ENCODE results near the gene UBE2F.

Gene UBE2F

DNA sequence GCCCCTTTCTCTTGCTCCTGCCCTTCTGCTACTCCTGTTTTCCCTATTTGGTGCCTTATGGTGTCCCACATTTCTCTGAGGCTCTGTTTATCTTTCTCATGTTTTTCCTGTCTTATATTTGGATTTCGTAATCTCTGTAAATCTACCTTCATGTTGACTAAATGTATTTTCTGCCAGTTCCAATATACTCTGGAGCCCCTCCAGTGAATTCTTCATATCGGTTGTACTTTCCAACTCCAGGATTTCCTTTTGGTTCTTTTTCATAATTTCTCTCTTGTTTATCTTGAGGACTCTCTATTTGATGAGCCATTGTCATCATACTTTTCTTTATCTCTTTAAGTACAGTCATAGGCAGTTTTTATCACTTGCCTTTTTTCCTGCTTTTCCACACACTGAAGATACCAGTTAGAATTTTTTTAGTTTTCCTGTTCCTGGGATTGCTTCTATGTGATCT lies 113.1 kb downstream of the UBE2F start:
- no peak for DNase-seq (ENCODE audit: low read depth, low spot score)

DNA sequence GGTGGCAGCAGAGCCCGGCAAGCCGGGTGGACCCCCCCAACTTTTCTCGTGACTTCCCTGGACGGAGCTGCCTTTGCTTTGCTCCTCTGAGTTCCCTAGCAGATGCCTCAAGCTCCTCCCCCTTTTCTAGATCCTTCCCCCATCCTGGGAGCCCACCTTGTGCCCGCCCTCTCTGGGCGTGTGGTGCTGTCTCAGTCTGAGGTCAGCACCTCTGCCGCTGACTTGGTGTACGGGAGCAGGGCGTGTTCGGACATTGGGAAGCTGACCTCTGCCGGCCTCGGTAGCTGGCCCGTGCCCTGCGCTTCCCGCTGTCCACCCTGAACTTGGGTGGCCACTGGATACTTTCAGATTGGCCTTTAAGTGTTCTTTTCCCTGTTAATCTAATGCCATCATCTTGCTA lies 113.7 kb downstream of the UBE2F start:
- DNase-seq (ENCODE audit: low read depth, low spot score), result no peak

DNA sequence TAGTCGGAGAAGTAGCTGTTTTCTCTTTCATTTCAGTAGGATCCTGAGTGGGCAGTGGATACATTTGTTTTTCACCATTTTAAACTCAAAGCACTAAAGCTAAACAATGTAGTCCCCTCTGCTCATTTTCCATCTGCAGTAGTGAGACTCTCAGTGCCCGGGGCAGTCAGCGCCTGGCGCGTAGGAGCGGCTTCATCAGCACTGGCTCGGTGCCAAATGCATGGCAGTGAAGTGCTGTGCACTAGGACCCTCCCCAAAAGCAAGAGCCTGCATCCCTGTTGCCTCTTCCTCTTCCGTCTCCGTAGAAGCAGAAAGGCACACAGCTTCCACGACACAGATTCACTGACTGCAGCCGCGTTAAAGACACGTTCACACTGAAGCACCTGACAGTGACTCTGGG lies 114.3 kb downstream of the UBE2F start:
- no peak for DNase-seq (ENCODE audit: low read depth, low spot score)

GRCh38 chr2:238081561-238081960 lies 114.7 kb downstream of the UBE2F start:
- no peak for DNase-seq (ENCODE audit: low read depth, low spot score)

DNA sequence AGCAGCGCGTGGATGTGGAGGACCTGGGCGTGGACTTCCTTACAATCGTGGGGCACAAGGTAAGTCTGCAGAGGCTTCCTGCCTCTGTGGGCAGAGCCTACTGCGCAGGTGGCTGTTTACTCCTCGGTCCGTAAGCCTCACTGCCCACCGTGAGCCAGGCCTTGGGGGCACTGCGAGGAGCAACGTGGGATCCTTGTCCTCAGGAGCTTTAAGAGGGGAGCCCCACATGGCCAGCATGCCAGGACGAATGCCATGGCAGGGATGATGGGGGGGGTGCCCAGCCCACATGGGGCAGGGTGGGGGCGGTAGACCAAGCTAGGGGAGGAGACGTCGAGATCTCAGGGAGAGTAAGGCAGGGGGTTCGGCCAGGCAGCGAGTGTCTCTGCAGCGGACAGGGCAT lies 115.3 kb downstream of the UBE2F start:
- DNase-seq (ENCODE audit: low read depth, low spot score), result no peak

GRCh38 chr2:238082827-238083226 lies 116.0 kb downstream of the UBE2F start:
- no peak for DNase-seq (ENCODE audit: low read depth, low spot score)

DNA sequence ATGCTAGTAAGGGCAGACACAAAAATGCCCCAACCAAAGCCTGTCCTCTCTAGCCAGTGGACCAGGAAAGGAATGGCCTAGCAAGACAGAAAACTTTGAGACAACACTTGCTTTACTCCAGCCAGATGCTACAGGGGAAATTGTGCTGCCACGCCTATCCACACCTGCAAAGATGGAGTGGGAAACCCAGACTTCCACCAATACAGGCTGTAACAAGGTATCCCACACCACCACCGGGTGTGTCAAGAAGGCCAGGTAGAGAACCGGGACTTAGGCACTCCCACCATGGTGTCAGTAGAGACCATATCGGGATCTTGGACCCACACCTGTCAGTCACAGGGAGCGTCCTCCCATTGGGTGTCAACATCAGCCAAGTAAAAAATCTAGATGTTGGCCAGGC lies 117.1 kb downstream of the UBE2F start:
- no peak for DNase-seq (ENCODE audit: low read depth, low spot score)

DNA sequence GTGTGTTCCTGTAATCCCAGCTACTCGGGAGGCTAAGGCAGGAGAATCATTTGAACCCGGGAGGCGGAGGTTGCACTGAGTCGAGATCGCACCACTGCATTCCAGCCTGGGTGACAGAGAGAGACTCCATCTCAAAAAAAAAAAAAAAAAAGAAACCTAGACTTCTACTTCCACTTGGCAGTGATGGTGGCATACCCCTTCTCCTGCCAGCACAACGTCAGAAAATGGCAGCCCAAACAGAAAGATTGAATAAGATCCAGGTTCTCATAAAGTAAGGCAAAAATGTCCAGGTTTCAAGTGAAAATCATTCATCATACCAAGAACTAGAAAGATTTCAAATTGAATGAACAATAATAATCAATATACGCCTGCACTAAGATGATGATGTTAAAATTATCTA lies 117.9 kb downstream of the UBE2F start:
- DNase-seq (ENCODE audit: low read depth, low spot score), result no peak

DNA sequence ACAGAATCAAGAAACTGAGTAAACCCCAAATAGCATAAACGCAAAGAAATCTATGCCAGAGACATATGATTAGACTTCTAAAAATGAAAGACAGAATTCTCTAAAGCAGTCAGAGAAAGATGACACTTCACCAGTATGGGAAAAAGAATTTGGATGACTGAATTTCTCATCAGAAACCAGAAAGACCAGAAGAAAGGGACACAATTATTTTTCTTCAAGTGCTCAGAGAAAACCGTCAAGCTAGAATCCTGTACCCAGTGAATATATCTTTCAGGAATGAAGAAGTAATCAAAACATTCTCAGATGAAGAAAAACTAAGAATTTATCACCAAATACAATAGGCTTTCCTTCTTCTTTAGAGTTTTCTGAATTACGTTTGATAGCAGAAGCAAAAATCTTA lies 119.1 kb downstream of the UBE2F start:
- no peak for DNase-seq (ENCODE audit: low read depth, low spot score)

GRCh38 chr2:238087211-238087610 lies 120.4 kb downstream of the UBE2F start:
- DNase-seq (ENCODE audit: low read depth, low spot score), result no peak

DNA sequence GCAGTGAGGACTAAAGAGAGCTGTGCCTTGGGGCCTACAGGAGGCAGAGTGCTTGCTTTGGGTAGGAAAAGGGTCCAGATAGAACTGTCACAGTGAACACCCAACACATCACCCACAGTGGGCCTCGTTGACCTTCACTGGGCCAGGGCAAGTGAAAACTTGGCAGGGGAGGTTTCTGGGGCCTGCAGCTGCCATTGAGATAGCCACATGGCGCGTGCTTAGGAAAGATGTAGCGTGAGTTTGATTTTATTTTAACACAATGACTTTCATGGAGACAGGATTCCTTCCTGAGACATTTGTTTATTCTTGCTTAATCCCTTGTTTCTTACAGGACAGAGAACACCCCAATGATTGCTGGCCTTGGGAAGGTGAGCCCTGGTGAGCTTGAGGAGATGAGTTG lies 124.1 kb downstream of the UBE2F start:
- DNase-seq (ENCODE audit: low read depth, low spot score), result no peak

GRCh38 chr2:238091436-238092060 lies 124.7 kb downstream of the UBE2F start:
- no peak for DNase-seq (ENCODE audit: low read depth, low spot score)
